Measurements from ENCODE around the gene TOP3B. TPM values are rescaled to one million over a fixed set of nuclear protein-coding genes. Genes with fewer than 3 reads are reported as not detected.
"Not testable (repeated sequence)": the region's sequence is repeated elsewhere in the genome, so short reads cannot be mapped to it uniquely, and the experiment has no call there.

TOP3B gene
- total RNA-seq, 1 donor from 2014 or later = 12.8 TPM

DNA sequence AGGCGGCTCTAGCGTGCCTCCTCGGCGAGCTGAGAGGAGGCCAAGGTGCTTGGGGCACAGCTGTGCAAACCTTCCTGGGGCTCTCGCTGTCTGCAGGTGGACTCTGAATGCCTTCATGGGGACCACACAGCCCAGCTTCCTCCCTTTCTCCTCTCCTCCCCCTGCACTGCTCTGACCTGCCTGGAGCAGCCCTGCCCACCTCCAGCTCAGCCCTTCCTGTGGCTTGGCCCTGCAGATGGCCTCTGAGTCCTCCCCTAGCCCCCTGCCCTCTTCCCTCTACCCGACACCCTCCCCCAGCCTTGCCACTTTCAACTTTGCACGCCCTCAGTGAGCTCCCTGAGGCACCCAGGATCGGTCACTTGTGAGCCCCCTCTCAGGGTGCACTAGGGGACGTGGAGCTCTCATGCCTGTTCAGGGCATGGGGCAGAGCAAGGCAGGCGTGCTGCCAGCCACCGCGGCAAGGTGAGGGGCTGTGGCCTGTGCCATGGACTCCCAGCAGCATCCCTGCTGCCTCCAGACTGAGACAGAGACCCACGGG is 61.3 kb downstream of the TOP3B start:
- no peak for ATAC-seq

GRCh38 chr22:21920341-21921183 is 62.0 kb downstream of the TOP3B start:
- ATAC-seq = peak; percentile 4

DNA sequence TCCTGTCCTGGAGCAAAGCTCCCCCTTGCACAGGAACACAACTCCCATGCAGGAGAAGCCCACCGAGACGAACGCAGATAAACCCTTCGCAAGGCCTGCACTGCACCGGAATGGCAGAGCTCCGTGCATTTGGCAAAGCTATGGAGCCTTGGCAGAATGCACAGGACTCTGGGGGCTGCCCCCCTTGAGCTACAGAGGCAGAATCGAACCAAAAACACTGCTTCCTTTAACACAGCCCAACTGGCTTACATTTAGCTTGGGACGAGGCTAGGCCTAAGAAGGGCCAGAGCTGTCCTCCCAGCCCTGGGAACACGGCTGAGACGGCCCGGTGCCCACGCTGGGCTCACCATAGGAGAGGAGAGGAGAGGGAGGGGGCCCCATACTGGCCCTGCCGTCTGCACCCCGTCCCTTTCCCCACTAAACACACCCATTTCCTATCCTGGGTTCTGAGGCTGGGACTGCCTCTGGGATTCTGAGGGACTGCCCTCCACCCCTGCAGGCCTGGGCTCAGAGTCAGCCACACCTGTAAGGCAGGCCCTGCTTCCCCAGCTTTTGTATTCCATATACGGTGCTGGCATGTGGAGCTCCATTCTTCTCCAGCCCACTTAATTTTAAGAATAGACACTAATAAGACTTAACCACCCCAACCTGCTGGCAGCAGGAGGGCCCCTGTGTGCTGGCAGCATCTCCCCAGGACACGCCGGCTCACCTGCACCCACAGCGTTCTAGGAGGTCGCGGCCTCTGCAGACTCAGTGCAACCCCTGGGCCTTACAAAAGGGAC is 62.9 kb downstream of the TOP3B start:
- ATAC-seq = peak; percentile 31

- no peak for ATAC-seq
Observed at GRCh38 chr22:21918466-21919185, 64.0 kb downstream of the TOP3B start.

DNA sequence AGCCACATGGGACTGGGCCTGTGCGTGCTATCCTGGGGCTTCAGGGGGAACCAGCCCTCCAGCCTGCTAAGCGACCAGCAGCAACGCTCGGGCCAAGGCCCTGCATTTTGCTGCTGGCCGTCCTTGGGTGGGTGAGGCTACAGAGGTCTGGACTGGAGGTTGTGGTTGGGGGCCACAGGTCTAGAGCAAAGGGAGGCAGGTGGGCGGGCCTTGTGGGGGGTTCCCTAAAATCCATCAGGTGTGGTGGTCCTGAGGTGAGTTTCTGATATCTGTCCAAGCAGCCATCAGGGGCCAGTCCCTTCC is 64.7 kb downstream of the TOP3B start:
- ATAC-seq = no peak

DNA sequence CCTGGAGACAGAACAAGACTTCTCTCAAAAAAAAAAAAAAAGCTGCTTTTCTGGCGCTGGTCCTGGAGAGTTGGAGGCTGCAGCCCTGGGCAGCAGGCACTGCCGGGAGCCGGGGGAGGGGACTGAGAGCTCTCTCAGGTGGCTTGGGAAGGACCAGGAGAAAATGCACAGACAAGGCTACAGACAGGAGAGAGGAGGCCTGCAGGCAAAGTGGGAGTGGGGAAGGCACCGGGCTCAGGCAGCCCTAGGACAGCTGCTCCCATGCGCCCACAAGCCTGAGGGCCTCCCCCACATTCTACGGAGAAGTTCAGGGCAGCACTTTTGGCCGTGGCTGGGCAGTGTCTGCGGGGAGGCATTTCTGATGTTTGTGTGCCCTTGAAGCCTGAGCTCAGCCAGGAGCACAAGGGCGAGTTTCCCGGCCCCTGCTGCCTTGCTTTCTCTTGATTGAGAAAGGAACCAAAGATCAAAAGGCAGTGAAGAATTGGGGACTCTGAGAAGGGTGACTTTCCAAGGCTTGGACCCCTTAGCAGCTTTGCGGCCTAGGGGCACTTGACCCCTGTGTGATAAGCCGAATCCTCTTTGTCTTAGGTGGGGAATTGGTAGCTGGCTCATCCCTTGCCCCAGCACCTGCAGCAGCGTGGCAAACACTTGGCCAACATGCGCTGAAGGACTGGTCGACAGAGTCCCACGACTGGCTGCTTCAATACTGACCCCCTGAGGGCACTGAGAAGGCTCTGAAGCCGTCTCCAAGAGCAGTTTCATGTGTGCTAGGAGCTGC is 65.2 kb downstream of the TOP3B start:
- ATAC-seq = no peak

DNA sequence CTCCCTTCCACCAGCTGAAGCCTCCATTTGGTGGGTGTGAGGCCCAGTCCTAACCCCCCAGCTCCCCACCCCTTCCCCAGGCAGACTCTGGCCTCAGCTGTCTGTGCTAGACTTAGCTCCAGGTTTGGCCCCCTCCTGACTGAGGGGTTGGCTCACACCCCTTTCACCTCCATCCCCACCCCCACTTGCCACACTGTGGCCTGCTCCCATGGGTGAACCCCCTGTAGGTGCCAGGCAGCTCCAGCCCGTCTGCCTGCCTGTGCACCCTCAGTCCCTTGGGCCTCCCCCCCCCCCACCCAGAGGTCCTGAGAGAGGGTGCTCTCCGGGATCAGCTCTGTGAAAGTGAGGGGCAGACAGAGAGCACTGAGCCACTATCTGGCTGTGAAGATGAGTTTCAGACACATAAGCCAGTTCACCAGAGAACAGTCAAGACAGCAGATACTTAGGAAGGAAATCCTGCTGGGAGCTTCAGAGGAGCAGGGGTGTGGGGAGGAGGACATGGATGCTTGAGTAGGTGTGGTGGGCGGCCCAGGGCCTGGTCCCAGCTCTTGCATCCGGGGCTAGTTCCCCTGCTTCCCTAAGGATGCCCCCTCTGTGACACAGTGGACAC is 66.2 kb downstream of the TOP3B start:
- ATAC-seq = no peak

GRCh38 chr22:21915624-21916308 is 66.8 kb downstream of the TOP3B start:
- ATAC-seq = no peak

- ATAC-seq = not testable (repeated sequence)
Observed at GRCh38 chr22:21914033-21914642, 68.4 kb downstream of the TOP3B start.

- not testable (repeated sequence) for ATAC-seq
Observed at GRCh38 chr22:21910367-21910766, 72.2 kb downstream of the TOP3B start.

DNA sequence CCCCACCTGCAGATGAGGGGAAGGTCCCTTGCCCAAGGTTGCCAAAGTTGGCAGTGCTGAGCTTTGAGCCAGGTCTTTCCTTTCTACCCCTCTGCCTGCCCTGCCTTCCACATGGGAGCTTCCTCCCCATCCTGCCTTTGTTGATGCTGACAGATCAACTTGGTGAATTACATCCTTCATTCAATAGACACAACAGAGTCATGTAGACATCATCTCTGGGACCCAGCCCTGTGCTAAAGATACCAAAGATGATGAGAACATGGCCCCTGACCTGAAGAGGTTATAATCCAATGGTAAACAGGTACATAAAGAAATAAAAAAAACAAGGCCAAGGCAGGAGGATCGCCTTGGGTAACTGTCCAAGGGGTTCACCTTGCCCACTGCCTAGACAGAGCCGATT is 72.7 kb downstream of the TOP3B start:
- ATAC-seq = no peak

DNA sequence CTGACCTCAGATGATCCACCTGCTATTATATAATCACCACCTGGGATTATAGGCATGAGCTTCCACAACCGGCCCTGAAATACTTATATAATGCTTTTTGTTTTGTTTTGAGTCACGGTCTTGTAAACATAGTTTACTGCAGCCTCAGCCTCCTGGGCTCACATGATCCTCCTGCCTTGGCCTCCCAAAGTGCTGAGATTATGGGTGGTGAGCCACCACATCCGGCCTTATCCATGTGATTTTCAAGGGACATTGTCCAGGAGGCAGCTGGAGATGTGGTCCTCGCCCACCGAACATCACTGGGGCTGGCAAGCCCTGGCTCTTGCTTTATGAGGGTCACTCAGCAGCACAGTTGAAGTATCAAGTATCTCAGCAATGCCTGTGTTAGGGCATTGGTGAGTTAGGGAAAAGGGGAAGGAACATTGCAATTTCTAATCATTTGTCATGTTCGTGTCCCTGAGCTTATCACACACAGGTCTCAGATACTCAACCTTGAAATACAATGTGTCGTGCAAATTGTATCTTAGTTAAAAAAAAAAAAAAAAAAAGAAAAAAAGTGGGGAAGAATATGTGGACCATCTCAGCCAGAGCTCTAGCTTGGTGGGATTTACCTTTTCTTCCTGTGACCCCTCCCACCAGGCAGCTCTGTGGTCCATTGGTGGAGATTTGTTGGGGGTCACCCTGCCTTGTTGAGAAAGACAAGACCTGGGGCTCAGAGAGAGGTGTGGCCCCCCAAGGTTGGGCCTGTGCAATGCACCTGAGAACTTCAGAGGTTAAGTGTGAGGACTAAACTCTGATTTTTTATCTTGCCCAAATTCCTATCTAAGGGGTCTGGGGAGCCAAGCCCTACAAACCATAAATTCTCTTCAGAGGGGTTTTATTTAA is 74.7 kb downstream of the TOP3B start:
- ATAC-seq = no peak

Other genes starting within 250 kb of the TOP3B start
- gene YPEL1, start 247.0 kb downstream of the TOP3B start, total RNA-seq = 0.36 TPM
- gene MAPK1, start 115.1 kb downstream of the TOP3B start, total RNA-seq = 112 TPM
- 21.3 TPM for gene PPM1F, start 29.9 kb downstream of the TOP3B start, total RNA-seq

Data from esophagus mucosa (tissue), 1 donor.